ENCODE results near the gene SIK1.

SIK1 gene

GRCh38 chr21:43374228-43374885 lies 52.6 kb downstream of the SIK1 start:
- no peak for TF ChIP-seq CTCF (IDR thresholded peaks at IDR 0.05; ENCODE audit: low read depth, low read length)
- DNase-seq (ENCODE audit: extremely low read depth, low read depth) = no peak

- DNase-seq (ENCODE audit: extremely low read depth, low read depth) = no peak
These were observed 53.3 kb downstream of the SIK1 start for GRCh38 chr21:43373362-43374227.

GRCh38 chr21:43372663-43373361 lies 54.1 kb downstream of the SIK1 start:
- TF ChIP-seq CTCF (IDR thresholded peaks at IDR 0.05; ENCODE audit: low read depth, low read length) = no peak
- DNase-seq (ENCODE audit: extremely low read depth, low read depth) = no peak

More at GRCh38 chr21:43373362-43374227, 53.3 kb downstream of the SIK1 start:
- TF ChIP-seq CTCF (IDR thresholded peaks at IDR 0.05; ENCODE audit: low read depth, low read length) = no peak

- no peak for DNase-seq (ENCODE audit: extremely low read depth, low read depth)
- no peak for TF ChIP-seq CTCF (IDR thresholded peaks at IDR 0.05; ENCODE audit: low read depth, low read length)
These were observed 55.1 kb downstream of the SIK1 start for GRCh38 chr21:43371786-43372185.

GRCh38 chr21:43370888-43371570 lies 55.9 kb downstream of the SIK1 start:
- no peak for DNase-seq (ENCODE audit: extremely low read depth, low read depth)
- no peak for TF ChIP-seq CTCF (IDR thresholded peaks at IDR 0.05; ENCODE audit: low read depth, low read length)

GRCh38 chr21:43370091-43370658 lies 56.8 kb downstream of the SIK1 start:
- no peak for TF ChIP-seq CTCF (IDR thresholded peaks at IDR 0.05; ENCODE audit: low read depth, low read length)
- no peak for DNase-seq (ENCODE audit: extremely low read depth, low read depth)
